Liver (tissue), 9 donors: ENCODE measurements around the gene GARIN5A. TPM values are rescaled to one million over a fixed set of nuclear protein-coding genes. Genes with fewer than 3 reads are reported as not detected.

Source experiments
- DNase-seq: peaks from one replicate; pipeline ENCODE4 v3.0.0-alpha.2; 2017; ENCODE audit warnings: low spot score
- H3K27ac ChIP-seq, 2 donors: one replicate each; pipeline ENCODE4 v1.7.0; 2013; ENCODE audit warnings: inconsistent platforms in 2 of 2, low read length in 2 of 2, control low read depth in 1 of 2, low read depth in 1 of 2, mild to moderate bottlenecking in 1 of 2
- H3K27me3 ChIP-seq, 4 donors: one replicate each; pipeline versions ENCODE4 v1.6.1 to v1.7.0; 2013; ENCODE audit warnings: low read length in 3 of 4, inconsistent platforms in 1 of 4, mild to moderate bottlenecking in 1 of 4, moderate library complexity in 1 of 4; ENCODE audit not compliant: control insufficient read depth in 4 of 4, insufficient read depth in 4 of 4
- H3K36me3 ChIP-seq, 4 donors: one replicate each; pipeline versions ENCODE4 v1.6.1 to v1.7.0; 2013; ENCODE audit warnings: low read length in 3 of 4, mild to moderate bottlenecking in 3 of 4, low read depth in 1 of 4, moderate library complexity in 1 of 4; ENCODE audit not compliant: control insufficient read depth in 4 of 4, insufficient read depth in 3 of 4
- H3K4me1 ChIP-seq, 4 donors: one replicate each; pipeline versions ENCODE4 v1.6.1 to v1.7.0; 2013; ENCODE audit warnings: low read length in 3 of 4, mild to moderate bottlenecking in 3 of 4, moderate library complexity in 1 of 4; ENCODE audit not compliant: control insufficient read depth in 4 of 4, insufficient read depth in 4 of 4
- H3K4me3 ChIP-seq, 3 donors: one replicate each; pipeline versions ENCODE4 v1.6.1 to v1.7.0; 2013; ENCODE audit warnings: low read length in 3 of 3, control low read depth in 1 of 3, low read depth in 1 of 3, mild to moderate bottlenecking in 1 of 3
- H3K9ac ChIP-seq, 2 donors: one replicate each; pipeline ENCODE4 v1.7.0; 2013; ENCODE audit warnings: low read length in 2 of 2, mild to moderate bottlenecking in 2 of 2, moderate library complexity in 2 of 2, control low read depth in 1 of 2, low read depth in 1 of 2
- H3K9me3 ChIP-seq, 4 donors: one replicate each; pipeline versions ENCODE4 v1.6.1 to v1.7.0; 2013; ENCODE audit warnings: low read length in 3 of 4; ENCODE audit not compliant: control insufficient read depth in 4 of 4
- EGR1 ChIP-seq, 2 donors: IDR thresholded peaks; 2 replicates each; pipeline ENCODE4 v1.6.1; 2016 to 2018; ENCODE audit warnings: antibody characterized with exemption in 2 of 2, low read depth in 2 of 2
- FOXA1 ChIP-seq: IDR thresholded peaks from 2 replicates; pipeline ENCODE4 v1.6.1; 2016; ENCODE audit warnings: antibody characterized with exemption
- FOXA2 ChIP-seq: IDR thresholded peaks from 2 replicates; pipeline ENCODE4 v1.6.1; 2016; ENCODE audit warnings: antibody characterized with exemption
- GABPA ChIP-seq, 2 donors: IDR thresholded peaks in 1 of 2; conservative IDR thresholded peaks in 1 of 2; 2 replicates each; pipeline ENCODE4 v1.6.1; 2016; ENCODE audit warnings: antibody characterized with exemption in 2 of 2, mild to moderate bottlenecking in 1 of 2, moderate library complexity in 1 of 2
- HNF4A ChIP-seq, 2 donors: conservative IDR thresholded peaks; 2 replicates each; pipeline ENCODE4 v1.6.1; 2016; ENCODE audit warnings: antibody characterized with exemption in 2 of 2, mild to moderate bottlenecking in 2 of 2
- HNF4G ChIP-seq: IDR thresholded peaks from 2 replicates; pipeline ENCODE4 v1.6.1; 2016; ENCODE audit warnings: antibody characterized with exemption
- JUND ChIP-seq, 2 donors: IDR thresholded peaks; 2 replicates each; pipeline ENCODE4 v1.6.1; 2016; ENCODE audit warnings: antibody characterized with exemption in 2 of 2
- NR2F2 ChIP-seq: IDR thresholded peaks from 2 replicates; pipeline ENCODE4 v1.6.1; 2016; ENCODE audit warnings: antibody characterized with exemption
- RAD21 ChIP-seq, 2 donors: IDR thresholded peaks; 2 replicates each; pipeline ENCODE4 v1.6.1; 2016; ENCODE audit warnings: antibody characterized with exemption in 2 of 2, mild to moderate bottlenecking in 2 of 2
- RXRA ChIP-seq, 2 donors: IDR thresholded peaks; 2 replicates each; pipeline ENCODE4 v1.6.1; 2017 to 2018; ENCODE audit warnings: antibody characterized with exemption in 2 of 2, mild to moderate bottlenecking in 1 of 2
- SP1 ChIP-seq: IDR thresholded peaks from 2 replicates; pipeline ENCODE4 v1.6.1; 2018; ENCODE audit warnings: antibody characterized with exemption, mild to moderate bottlenecking
- TAF1 ChIP-seq: conservative IDR thresholded peaks from 2 replicates; pipeline ENCODE4 v1.6.1; 2016; ENCODE audit warnings: antibody characterized with exemption, mild to moderate bottlenecking
- YY1 ChIP-seq: IDR thresholded peaks from 2 replicates; pipeline ENCODE4 v1.6.1; 2016; ENCODE audit warnings: antibody characterized with exemption, mild to moderate bottlenecking
- WGBS: extraction: QIAGEN DNeasy Blood & Tissue Kit; methylation state at CpG from one replicate; pipeline ENCODE4 v1.1.7; 2013; 5-methylcytosine and 5-hydroxymethylcytosine counted together
- polyA plus RNA-seq, 2 donors: library from polyadenylated mRNA; stranded (reverse) in 1 of 2; unstranded in 1 of 2; fragments of 200-250 nt in 1 of 2; fragments of >200 nt in 1 of 2; fragmentation: Nextera tagmentation in 1 of 2; extraction: Ambion mirVana in 1 of 2; gene quantifications; one replicate each; pipeline versions ENCODE4 v1.2.1 to v1.2.3, GENCODE V29; 2013 to 2015
- total RNA-seq, 2 donors: library from RNA; depleted of rRNA; stranded (reverse); fragments of >200 nt; gene quantifications; one replicate each; pipeline ENCODE4 v1.2.3, GENCODE V29; 2014
- TF ChIP-seq, protein P1 (sequence below): IDR thresholded peaks from 2 replicates; pipeline ENCODE4 v1.6.1; 2016; ENCODE audit warnings: antibody characterized with exemption
- TF ChIP-seq, protein P2 (sequence below): fragments of 150-350 bp; IDR thresholded peaks from 2 replicates; pipeline ENCODE4 v1.5.1; 2017; ENCODE audit warnings: improper control_type of control experiment, low read depth, low read length; ENCODE audit not compliant: missing input control
- TF ChIP-seq, protein P3 (sequence below): IDR thresholded peaks from 2 replicates; pipeline ENCODE4 v1.6.1; 2016; ENCODE audit warnings: antibody characterized with exemption, mild to moderate bottlenecking
- TF ChIP-seq, protein P4 (sequence below): IDR thresholded peaks from 2 replicates; pipeline ENCODE4 v1.6.1; 2016; ENCODE audit warnings: antibody characterized with exemption
- TF ChIP-seq, protein P5 (sequence below): IDR thresholded peaks from 2 replicates; pipeline ENCODE4 v1.6.1; 2016; ENCODE audit warnings: antibody characterized with exemption
- donor health status: healthy.
- donor health status: healthy.
- donor health status: healthy.
- donor health status: healthy.
- donor health status: healthy.

Gene GARIN5A
- total and polyA plus RNA-seq, 4 donors = 0.42 to 1.7 (median 1.1) TPM

DNA sequence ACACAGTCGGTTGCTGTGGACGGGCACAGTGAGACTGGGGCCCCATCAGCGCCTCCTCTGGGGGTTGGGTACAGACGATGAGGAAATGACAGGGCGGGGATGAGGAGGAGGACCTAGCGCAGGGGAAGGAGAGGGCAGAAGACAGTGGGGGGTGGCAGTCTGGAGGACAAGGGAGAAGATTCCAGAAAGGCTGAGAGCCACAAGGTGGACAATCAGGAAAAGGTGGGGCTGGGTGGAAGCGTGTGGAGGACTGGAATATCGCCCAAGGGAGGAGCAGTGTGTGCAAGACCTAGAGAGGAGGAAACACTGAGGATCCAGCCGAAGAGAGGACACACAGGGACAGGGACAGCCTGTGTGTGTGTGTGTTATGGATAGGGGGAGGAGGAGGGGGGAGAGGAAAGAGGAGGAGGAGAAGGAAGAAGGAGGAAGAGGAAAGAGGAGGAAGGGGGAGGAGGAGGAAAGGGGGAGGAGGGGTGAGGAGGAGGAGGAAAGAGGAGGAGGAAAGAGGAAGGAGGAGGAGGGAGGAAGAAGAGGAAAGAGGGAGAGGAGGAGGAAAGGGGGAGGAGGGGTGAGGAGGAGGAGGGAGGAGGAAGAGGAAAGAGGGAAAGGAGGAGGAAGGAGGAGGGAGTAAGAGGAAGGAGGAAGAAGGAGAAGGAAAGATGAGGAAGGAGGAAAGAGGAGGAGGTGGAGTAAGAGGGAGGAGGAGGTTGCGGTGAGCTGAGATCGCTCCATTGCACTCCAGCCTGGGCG, 15.8 kb upstream of the GARIN5A start (continued):
- TF ChIP-seq, protein P1, sequence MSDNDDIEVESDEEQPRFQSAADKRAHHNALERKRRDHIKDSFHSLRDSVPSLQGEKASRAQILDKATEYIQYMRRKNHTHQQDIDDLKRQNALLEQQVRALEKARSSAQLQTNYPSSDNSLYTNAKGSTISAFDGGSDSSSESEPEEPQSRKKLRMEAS = no peak

DNA sequence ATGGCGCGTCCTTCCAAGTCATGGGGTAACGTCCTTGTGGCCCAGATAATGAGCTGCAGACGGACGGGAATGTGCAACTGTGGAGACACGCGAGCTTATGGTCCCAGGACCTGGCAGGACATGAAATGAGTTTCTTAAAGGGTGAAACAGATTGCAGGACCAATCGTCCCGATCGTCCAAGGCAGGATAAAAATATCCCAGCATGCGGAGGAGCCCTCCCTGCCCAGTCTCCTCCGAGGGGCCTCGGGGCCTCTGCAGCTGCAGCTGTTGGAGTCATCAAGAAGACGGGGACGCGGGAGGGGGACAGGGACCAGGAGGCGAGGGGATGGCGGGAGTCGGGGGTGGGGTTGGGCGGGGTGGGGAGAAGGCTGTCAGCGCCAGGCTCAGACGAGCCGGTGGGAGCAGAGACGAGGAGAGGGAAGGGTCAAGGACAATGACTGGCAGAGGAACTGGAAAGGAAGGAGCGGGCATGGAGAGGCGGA, 14.4 kb upstream of the GARIN5A start:
- 57% methylated on average over 26 of the region's 26 CpGs for WGBS
- Histone ChIP-seq H3K9me3 (no peaks in the 10 kb centered on the region), H3K27ac (no peak overlapping the region), H3K36me3 (no peaks in the 10 kb centered on the region), H3K4me3 (no peak overlapping the region), H3K4me1 (no peaks in the 10 kb centered on the region), H3K27me3 (no peaks in the 10 kb centered on the region), H3K9ac (no peak overlapping the region)
- DNase-seq = no peak
- TF ChIP-seq HNF4A (conservative IDR thresholded peaks at IDR 0.05) (no peak), SP1 (no peak), EGR1 (IDR thresholded peaks at IDR 0.05; ENCODE audit: low read depth in 2 of 2) (no peak), FOXA2 (no peak), JUND (IDR thresholded peaks at IDR 0.05) (no peak), YY1 (no peak), NR2F2 (no peak), FOXA1 (no peak), HNF4G (no peak), GABPA (IDR thresholded peaks at IDR 0.05 in 1 of 2, conservative IDR thresholded peaks at IDR 0.05 in 1 of 2) (no peak)
- TF ChIP-seq, protein P1 = no peak
- TF ChIP-seq, protein P2, sequence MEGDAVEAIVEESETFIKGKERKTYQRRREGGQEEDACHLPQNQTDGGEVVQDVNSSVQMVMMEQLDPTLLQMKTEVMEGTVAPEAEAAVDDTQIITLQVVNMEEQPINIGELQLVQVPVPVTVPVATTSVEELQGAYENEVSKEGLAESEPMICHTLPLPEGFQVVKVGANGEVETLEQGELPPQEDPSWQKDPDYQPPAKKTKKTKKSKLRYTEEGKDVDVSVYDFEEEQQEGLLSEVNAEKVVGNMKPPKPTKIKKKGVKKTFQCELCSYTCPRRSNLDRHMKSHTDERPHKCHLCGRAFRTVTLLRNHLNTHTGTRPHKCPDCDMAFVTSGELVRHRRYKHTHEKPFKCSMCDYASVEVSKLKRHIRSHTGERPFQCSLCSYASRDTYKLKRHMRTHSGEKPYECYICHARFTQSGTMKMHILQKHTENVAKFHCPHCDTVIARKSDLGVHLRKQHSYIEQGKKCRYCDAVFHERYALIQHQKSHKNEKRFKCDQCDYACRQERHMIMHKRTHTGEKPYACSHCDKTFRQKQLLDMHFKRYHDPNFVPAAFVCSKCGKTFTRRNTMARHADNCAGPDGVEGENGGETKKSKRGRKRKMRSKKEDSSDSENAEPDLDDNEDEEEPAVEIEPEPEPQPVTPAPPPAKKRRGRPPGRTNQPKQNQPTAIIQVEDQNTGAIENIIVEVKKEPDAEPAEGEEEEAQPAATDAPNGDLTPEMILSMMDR = no peak

DNA sequence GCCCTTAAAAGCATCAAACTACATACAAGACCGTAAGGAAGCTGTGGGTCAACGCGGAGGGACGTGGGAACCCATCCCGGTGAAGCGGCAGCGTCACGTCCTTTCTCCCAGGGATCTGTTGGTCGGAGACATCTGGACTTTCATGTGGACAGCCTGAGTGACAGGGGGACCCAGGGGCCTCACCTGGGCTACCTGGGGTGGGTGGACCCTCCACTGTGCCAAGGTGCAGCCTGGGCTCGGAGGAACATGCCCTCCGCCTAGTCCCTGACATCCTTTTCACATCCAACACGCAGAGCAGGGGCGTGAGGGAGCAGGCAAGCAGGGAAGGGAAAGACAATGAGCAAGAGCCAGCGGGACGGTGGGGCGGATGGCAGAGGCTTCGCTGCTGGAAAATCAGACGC, 13.8 kb upstream of the GARIN5A start:
- H3K9me3 ChIP-seq = no peaks in the 10 kb centered on the region
- H3K4me1 ChIP-seq = no peaks in the 10 kb centered on the region
- no peak overlapping the region for H3K27ac ChIP-seq
- H3K27me3 ChIP-seq = no peaks in the 10 kb centered on the region
- H3K4me3 ChIP-seq = no peak overlapping the region
- no peaks in the 10 kb centered on the region for H3K36me3 ChIP-seq
- no peak overlapping the region for H3K9ac ChIP-seq
- no peak for DNase-seq
- WGBS = 95% methylated on average over 18 of the region's 18 CpGs
- TF ChIP-seq EGR1 (IDR thresholded peaks at IDR 0.05; ENCODE audit: low read depth in 2 of 2) = no peak
- TF ChIP-seq, protein P3, sequence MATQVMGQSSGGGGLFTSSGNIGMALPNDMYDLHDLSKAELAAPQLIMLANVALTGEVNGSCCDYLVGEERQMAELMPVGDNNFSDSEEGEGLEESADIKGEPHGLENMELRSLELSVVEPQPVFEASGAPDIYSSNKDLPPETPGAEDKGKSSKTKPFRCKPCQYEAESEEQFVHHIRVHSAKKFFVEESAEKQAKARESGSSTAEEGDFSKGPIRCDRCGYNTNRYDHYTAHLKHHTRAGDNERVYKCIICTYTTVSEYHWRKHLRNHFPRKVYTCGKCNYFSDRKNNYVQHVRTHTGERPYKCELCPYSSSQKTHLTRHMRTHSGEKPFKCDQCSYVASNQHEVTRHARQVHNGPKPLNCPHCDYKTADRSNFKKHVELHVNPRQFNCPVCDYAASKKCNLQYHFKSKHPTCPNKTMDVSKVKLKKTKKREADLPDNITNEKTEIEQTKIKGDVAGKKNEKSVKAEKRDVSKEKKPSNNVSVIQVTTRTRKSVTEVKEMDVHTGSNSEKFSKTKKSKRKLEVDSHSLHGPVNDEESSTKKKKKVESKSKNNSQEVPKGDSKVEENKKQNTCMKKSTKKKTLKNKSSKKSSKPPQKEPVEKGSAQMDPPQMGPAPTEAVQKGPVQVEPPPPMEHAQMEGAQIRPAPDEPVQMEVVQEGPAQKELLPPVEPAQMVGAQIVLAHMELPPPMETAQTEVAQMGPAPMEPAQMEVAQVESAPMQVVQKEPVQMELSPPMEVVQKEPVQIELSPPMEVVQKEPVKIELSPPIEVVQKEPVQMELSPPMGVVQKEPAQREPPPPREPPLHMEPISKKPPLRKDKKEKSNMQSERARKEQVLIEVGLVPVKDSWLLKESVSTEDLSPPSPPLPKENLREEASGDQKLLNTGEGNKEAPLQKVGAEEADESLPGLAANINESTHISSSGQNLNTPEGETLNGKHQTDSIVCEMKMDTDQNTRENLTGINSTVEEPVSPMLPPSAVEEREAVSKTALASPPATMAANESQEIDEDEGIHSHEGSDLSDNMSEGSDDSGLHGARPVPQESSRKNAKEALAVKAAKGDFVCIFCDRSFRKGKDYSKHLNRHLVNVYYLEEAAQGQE = no peak
- TF ChIP-seq HNF4A (conservative IDR thresholded peaks at IDR 0.05) = no peak
- TF ChIP-seq JUND (IDR thresholded peaks at IDR 0.05) = no peak
- no peak for TF ChIP-seq GABPA (IDR thresholded peaks at IDR 0.05 in 1 of 2, conservative IDR thresholded peaks at IDR 0.05 in 1 of 2)
- TF ChIP-seq HNF4G = no peak
- TF ChIP-seq YY1 = no peak
- no peak for TF ChIP-seq SP1
- TF ChIP-seq, protein P2 = no peak
- TF ChIP-seq RXRA (IDR thresholded peaks at IDR 0.05) = no peak
- TF ChIP-seq, protein P1 = no peak
- TF ChIP-seq, protein P4, sequence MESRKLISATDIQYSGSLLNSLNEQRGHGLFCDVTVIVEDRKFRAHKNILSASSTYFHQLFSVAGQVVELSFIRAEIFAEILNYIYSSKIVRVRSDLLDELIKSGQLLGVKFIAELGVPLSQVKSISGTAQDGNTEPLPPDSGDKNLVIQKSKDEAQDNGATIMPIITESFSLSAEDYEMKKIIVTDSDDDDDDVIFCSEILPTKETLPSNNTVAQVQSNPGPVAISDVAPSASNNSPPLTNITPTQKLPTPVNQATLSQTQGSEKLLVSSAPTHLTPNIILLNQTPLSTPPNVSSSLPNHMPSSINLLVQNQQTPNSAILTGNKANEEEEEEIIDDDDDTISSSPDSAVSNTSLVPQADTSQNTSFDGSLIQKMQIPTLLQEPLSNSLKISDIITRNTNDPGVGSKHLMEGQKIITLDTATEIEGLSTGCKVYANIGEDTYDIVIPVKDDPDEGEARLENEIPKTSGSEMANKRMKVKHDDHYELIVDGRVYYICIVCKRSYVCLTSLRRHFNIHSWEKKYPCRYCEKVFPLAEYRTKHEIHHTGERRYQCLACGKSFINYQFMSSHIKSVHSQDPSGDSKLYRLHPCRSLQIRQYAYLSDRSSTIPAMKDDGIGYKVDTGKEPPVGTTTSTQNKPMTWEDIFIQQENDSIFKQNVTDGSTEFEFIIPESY = no peak
- TF ChIP-seq, protein P5, sequence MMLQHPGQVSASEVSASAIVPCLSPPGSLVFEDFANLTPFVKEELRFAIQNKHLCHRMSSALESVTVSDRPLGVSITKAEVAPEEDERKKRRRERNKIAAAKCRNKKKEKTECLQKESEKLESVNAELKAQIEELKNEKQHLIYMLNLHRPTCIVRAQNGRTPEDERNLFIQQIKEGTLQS = no peak
- no peak for TF ChIP-seq FOXA2
- TF ChIP-seq RAD21 (IDR thresholded peaks at IDR 0.05) = no peak
- no peak for TF ChIP-seq FOXA1
- no peak for TF ChIP-seq TAF1
